ENCODE results near the gene OSM. TPM values are rescaled to one million over a fixed set of nuclear protein-coding genes. Genes with fewer than 3 reads are reported as not detected.

OSM gene
- polyA plus RNA-seq, 1 donor from 2014 or later, result 0.79 TPM

GRCh38 chr22:30305519-30305905 lies 38.9 kb upstream of the OSM start:
- no peaks in the 10 kb centered on the region for H3K9me3 Mint-ChIP-seq
- H3K4me1 Mint-ChIP-seq, result peaks cover 68 to 92% (median 70%) of the 10 kb centered on the region in 3 donors
- H3K4me3 Mint-ChIP-seq, result peak overlapping the region; percentile 62 to 86 (median 79)
- H3K27me3 Mint-ChIP-seq, result peaks cover 1% of the 10 kb centered on the region
- H3K36me3 Mint-ChIP-seq, result peaks cover 7% of the 10 kb centered on the region
- peak overlapping the region; percentile 44 to 97 (median 96) for H3K27ac Mint-ChIP-seq

DNA sequence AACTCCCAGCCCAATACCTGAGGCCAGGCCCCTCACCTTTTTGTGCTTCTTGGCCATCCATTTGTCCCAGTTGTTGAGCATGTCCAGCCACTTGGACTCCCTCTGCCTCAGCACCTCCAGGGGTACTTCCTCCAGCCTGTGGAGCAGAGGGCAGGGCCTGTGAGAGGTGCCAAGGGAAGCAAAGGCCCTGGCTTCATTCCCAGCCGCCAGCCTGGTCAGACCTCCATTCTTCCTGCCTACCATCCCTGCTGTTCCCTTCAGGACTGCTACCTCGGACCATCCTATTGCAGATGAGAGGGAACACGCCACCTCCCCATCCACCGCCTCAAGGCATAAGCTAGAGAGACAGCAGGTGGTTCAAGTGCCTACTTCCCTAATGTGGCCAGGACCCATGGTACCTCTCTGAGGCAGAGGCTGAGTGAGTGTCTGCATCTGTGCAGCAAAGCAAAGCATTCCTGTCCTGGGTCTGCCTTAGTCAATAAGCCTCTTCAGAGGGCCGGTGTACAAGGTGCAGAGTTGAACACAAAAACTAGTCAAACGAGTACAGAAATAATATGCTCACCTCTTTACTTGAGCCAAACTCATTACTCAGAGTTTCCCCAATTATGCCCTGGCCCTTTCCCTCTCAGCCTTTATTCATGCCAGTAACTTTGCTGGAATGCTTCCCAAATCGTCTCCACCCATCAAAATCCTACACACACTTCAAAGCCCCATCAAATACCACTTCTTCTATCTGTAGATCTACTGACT lies 38.0 kb upstream of the OSM start:
- H3K36me3 Mint-ChIP-seq, result peaks cover 7% of the 10 kb centered on the region

DNA sequence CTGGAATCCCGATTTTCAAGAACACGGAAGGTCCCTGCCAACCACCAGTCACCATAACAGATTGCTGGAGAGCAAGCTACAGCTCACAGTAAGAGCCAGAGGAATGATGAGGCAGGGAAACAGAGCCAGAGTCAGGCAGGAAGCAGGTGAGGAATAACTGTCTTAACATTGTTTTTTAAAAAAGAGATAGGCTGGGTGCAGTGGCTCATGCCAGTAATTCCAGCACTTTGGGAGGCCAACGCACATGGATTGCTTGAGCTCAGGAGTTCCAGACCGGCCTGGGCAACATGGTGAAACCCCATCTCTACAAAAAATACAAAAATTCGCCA lies 36.1 kb upstream of the OSM start:
- Mint-ChIP-seq H3K4me1 (peaks cover 50 to 69% (median 50%) of the 10 kb centered on the region in 3 donors), H3K4me3 (peak overlapping the region; percentile 51 to 90 (median 75)), H3K9me3 (no peaks in the 10 kb centered on the region), H3K27me3 (peaks cover 1% of the 10 kb centered on the region), H3K27ac (peak overlapping the region; percentile 69 to 96 (median 94)), H3K36me3 (peaks cover 9% of the 10 kb centered on the region)

More for the DNA sequence above, 38.0 kb upstream of the OSM start:
- Mint-ChIP-seq H3K9me3 (no peaks in the 10 kb centered on the region), H3K4me3 (peak overlapping the region; percentile 62 to 86 (median 79)), H3K27me3 (peaks cover 1% of the 10 kb centered on the region), H3K27ac (peak overlapping the region; percentile 44 to 97 (median 96)), H3K4me1 (peaks cover 60 to 83% (median 62%) of the 10 kb centered on the region in 3 donors)

DNA sequence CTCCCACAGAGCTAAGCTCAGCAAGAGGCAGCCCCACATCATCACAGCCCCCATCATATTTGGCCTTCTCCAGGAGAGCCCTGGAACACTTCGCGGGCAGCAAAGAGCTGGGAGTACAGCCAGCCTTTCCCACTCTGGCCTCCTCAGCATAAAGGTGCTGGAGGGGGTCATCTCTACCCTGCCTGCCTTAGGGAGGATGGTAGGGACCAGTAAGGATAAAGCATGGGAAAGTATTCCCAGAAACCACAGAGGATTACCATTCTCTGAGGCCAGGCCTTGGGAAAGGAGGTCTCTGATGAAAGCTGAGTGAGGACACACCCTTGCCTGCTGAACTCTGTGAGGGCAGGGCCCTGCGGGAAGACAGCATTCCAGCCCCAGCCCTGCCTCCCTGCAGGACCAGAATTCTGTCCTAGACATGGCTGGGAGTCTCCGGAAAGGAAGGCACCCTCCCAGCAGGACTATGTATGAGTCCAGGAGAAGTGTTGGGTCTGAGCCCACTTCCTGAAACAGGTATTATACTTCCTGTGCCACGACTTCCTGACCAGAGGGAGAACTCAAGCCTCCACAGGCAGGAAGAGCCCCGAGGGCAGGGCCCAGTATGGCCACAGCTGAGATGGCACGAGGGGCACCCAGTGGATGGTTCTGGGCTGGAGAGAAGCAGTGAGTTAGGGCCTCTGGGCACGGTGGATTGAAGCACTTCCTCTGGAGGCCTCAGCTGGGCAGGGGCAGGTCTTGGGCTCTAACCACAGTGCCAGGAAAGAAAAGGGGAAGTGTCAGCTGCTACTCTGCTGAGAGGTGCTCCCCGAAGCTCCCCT lies 35.6 kb upstream of the OSM start:
- Mint-ChIP-seq H3K36me3 (peaks cover 9% of the 10 kb centered on the region), H3K27ac (peak overlapping the region; percentile 69 to 96 (median 94)), H3K4me1 (peaks cover 46 to 65% (median 47%) of the 10 kb centered on the region in 3 donors), H3K4me3 (peak overlapping the region; percentile 51 to 90 (median 75)), H3K9me3 (no peaks in the 10 kb centered on the region), H3K27me3 (no peaks in the 10 kb centered on the region)

- Mint-ChIP-seq H3K9me3 (no peaks in the 10 kb centered on the region), H3K27ac (peak overlapping the region in 2 of 3 donors; percentile 46 to 84), H3K4me3 (no peak overlapping the region), H3K36me3 (peaks cover 9% of the 10 kb centered on the region), H3K27me3 (no peaks in the 10 kb centered on the region), H3K4me1 (peaks cover 22 to 37% (median 23%) of the 10 kb centered on the region in 3 donors)
Observed at GRCh38 chr22:30299322-30299721, 32.7 kb upstream of the OSM start.

DNA sequence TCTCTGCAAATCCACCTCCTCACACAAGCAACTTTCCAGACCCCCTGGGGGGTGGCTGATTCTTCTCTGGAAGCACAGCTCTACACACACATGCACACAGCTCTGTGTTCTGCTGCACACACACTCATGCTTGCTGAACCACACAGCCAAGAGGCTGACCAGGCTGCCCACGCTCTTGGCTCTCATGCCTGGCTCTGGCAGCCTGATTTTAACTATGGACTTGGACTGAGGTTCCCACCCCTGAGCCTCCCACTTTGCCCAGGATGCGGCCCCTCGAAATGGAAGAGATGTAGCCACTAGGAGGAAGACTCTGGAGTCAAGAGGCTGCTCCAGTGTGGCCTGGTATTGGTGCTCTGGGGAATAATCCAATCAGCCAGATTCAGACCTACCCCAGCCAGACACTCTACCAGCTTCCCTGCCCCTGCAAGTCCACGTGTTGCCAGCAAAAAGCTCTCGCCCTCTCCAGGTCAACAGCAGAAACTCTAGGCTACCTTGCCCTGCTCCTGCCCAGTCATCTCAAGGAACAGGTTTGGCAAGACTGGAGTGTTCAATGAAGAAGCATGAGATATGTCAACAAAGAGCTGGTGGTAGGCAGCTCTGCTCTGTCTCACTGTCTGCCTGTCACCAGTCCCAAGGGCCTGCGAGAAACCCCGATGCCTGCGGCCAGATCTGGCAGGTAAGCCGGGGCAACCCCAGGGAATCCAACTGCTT lies 31.5 kb upstream of the OSM start:
- H3K27ac Mint-ChIP-seq, result peak overlapping the region in 2 of 3 donors; percentile 56 to 88
- peaks cover 9% of the 10 kb centered on the region for H3K36me3 Mint-ChIP-seq
- no peaks in the 10 kb centered on the region for H3K27me3 Mint-ChIP-seq
- H3K4me1 Mint-ChIP-seq, result peaks cover 14 to 26% (median 18%) of the 10 kb centered on the region in 3 donors
- H3K9me3 Mint-ChIP-seq, result no peaks in the 10 kb centered on the region
- H3K4me3 Mint-ChIP-seq, result peak overlapping the region in 1 of 4 donors; percentile 38

DNA sequence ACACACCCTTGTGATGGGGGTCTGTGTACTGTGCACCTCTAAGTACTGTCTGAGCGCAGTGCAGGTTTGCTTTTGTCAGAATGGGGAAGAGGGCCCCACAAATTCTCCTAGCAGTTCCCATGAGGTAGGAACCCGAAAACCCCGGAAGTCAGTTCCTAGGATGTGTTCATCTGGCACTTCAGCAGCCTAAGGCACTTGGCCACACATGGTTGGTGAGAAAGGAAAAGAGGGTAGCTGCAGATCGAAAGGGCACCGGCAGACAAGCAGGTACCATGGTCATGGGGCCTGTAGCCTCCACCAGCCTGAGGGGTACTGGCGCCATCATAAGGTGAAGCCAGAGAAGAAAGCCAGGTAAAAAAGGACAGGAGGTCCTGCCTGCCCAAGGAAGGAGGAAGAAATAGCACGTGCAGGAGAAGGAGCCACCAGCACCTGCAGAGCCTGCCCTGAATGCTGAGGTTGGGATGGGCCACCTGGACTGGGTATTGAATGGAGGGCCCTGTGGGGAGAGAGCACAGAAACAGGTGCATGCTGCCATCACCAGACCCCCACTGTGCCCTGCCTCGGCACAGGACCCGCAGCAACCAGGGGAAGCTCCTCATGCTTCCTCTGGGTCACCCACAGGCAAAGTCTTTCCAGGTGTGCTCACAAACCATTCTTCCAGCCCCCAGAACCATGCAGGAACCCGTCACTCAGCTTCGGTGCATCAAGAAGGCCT lies 30.8 kb upstream of the OSM start:
- H3K27me3 Mint-ChIP-seq, result no peaks in the 10 kb centered on the region
- peaks cover 8% of the 10 kb centered on the region for H3K36me3 Mint-ChIP-seq
- no peak overlapping the region for H3K4me3 Mint-ChIP-seq
- no peaks in the 10 kb centered on the region for H3K9me3 Mint-ChIP-seq
- peak overlapping the region in 1 of 3 donors; percentile 39 for H3K27ac Mint-ChIP-seq
- H3K4me1 Mint-ChIP-seq, result peaks cover 7 to 19% (median 11%) of the 10 kb centered on the region in 3 donors

GRCh38 chr22:30296833-30297232 lies 30.2 kb upstream of the OSM start:
- H3K27me3 Mint-ChIP-seq, result no peaks in the 10 kb centered on the region
- peaks cover 5 to 13% (median 7%) of the 10 kb centered on the region in 3 donors for H3K4me1 Mint-ChIP-seq
- peaks cover 8% of the 10 kb centered on the region for H3K36me3 Mint-ChIP-seq
- no peak overlapping the region for H3K4me3 Mint-ChIP-seq
- H3K27ac Mint-ChIP-seq, result no peak overlapping the region
- no peaks in the 10 kb centered on the region for H3K9me3 Mint-ChIP-seq

DNA sequence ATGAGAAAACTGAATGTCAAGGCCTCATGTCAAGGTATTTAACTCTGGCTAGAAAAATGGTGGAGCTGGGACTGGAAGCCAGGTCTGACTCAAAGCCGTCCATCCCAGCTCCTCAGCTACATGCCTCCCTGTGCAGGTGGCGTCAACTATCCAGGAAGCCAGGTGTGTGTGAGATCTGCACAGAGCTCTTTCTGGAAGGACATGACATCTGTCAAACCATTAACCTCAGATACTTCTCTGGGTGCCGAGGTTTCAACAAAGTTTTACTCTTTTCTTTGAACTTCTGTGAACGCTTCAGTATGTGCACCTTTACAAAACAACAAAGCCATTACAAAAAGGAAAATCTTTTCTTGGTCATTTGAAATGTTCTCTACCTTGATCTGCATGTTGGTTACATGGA lies 29.7 kb upstream of the OSM start:
- Mint-ChIP-seq H3K27me3 (no peaks in the 10 kb centered on the region), H3K4me3 (no peak overlapping the region), H3K36me3 (peaks cover 5% of the 10 kb centered on the region), H3K4me1 (peaks cover 1 to 10% (median 5%) of the 10 kb centered on the region in 3 donors), H3K27ac (no peak overlapping the region), H3K9me3 (no peaks in the 10 kb centered on the region)

- peak overlapping the region in 1 of 4 donors; percentile 57 for H3K4me3 Mint-ChIP-seq
- H3K9me3 Mint-ChIP-seq, result no peaks in the 10 kb centered on the region
- H3K27ac Mint-ChIP-seq, result no peak overlapping the region
- no peaks in the 10 kb centered on the region for H3K27me3 Mint-ChIP-seq
- H3K36me3 Mint-ChIP-seq, result peaks cover 4% of the 10 kb centered on the region
- peaks cover 1 to 6% (median 4%) of the 10 kb centered on the region in 3 donors for H3K4me1 Mint-ChIP-seq
Observed at GRCh38 chr22:30295576-30295975, 28.9 kb upstream of the OSM start.

GRCh38 chr22:30294830-30295229 lies 28.2 kb upstream of the OSM start:
- Mint-ChIP-seq H3K27ac (no peak overlapping the region), H3K4me1 (peaks cover 6 to 9% (median 9%) of the 10 kb centered on the region in 3 donors), H3K9me3 (no peaks in the 10 kb centered on the region), H3K36me3 (peaks cover 4% of the 10 kb centered on the region), H3K4me3 (no peak overlapping the region), H3K27me3 (no peaks in the 10 kb centered on the region)

DNA sequence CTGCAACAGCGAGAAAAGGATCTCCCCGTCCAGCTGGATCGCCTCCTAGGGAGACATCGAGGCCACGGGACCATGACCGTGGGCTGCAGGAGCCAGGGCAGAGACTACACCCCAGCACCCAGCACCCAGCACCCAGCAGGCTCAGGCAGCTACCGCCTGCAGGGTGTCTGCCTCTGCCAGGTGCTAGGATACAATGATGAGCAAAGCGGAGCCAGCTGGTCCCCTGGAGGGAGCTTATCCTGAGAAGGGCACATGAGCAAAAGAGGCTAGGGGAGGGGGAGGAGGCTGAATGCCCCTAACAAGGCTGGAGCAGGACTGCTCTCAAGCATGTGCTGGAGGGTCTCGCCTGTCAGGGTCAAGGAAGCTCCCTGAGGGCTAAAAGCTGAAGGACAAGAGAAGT lies 27.4 kb upstream of the OSM start:
- H3K4me1 Mint-ChIP-seq, result peaks cover 6 to 12% (median 9%) of the 10 kb centered on the region in 3 donors
- H3K4me3 Mint-ChIP-seq, result no peak overlapping the region

DNA sequence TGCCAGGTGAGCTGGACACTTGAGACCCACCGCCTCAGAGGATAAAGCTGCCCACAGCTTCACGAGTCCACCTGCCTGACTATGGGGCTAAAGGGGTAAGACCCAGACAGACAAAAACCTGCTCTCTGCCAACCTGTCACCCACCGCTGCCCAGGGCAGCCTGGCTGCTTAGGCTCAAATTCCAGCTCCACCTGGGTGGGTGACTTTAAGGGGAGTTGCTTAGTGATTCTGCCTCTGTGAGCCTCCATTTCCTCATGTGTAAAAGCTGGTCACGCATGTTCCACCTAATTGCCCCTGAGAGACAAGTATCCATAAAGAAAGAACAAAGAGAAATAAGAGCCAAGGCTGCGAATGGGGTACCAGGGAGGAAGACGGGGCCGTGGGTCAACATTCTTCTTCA lies 26.4 kb upstream of the OSM start:
- Mint-ChIP-seq H3K9me3 (no peaks in the 10 kb centered on the region), H3K27ac (peak overlapping the region in 1 of 3 donors; percentile 62), H3K4me3 (peak overlapping the region in 1 of 4 donors; percentile 35), H3K36me3 (peaks cover 3% of the 10 kb centered on the region), H3K4me1 (peaks cover 10 to 17% (median 14%) of the 10 kb centered on the region in 3 donors), H3K27me3 (no peaks in the 10 kb centered on the region)

More for the DNA sequence above, 27.4 kb upstream of the OSM start:
- no peaks in the 10 kb centered on the region for H3K9me3 Mint-ChIP-seq
- no peak overlapping the region for H3K27ac Mint-ChIP-seq
- peaks cover 4% of the 10 kb centered on the region for H3K36me3 Mint-ChIP-seq
- H3K27me3 Mint-ChIP-seq, result no peaks in the 10 kb centered on the region

All from IgD-negative memory B cell (primary cell).